ENCODE data around the gene KCP.
A peak's percentile ranks its signal among the peaks of the same experiment; 100 is the strongest.

The KCP gene

GRCh38 chr7:128833946-128834325, 76.6 kb downstream of the KCP start:
- Histone ChIP-seq H3K9ac (ENCODE audit: low read length in 5 of 5) (no peak overlapping the region), H3K27me3 (ENCODE audit: control insufficient read depth in 5 of 5, insufficient read depth in 4 of 5, low read length in 5 of 5) (peaks cover 4 to 25% (median 16%) of the 10 kb centered on the region in 5 donors), H3K4me1 (ENCODE audit: control insufficient read depth in 5 of 5, insufficient read depth in 5 of 5, low read length in 5 of 5) (peaks cover 3 to 46% (median 39%) of the 10 kb centered on the region in 5 donors)

GRCh38 chr7:128833148-128833945, 77.2 kb downstream of the KCP start:
- H3K9me3 ChIP-seq (ENCODE audit: control insufficient read depth in 5 of 5, low read length in 5 of 5) = no peaks in the 10 kb centered on the region
- peak overlapping the region in 1 of 5 donors; percentile 4 for H3K9ac ChIP-seq (ENCODE audit: low read length in 5 of 5)
- peaks cover 3 to 46% (median 42%) of the 10 kb centered on the region in 5 donors for H3K4me1 ChIP-seq (ENCODE audit: control insufficient read depth in 5 of 5, insufficient read depth in 5 of 5, low read length in 5 of 5)
- H3K4me3 ChIP-seq (ENCODE audit: low read depth in 1 of 5, low read length in 5 of 5) = peak overlapping the region in 3 of 5 donors; percentile 40 to 47 (median 46)
- peaks cover 0 to 7% (median 0%) of the 10 kb centered on the region in 5 donors for H3K36me3 ChIP-seq (ENCODE audit: control insufficient read depth in 5 of 5, insufficient read depth in 5 of 5, low read length in 5 of 5)
- H3K27ac ChIP-seq (ENCODE audit: low read depth, low read length) = peak overlapping the region; percentile 65
- peaks cover 4 to 25% (median 16%) of the 10 kb centered on the region in 5 donors for H3K27me3 ChIP-seq (ENCODE audit: control insufficient read depth in 5 of 5, insufficient read depth in 4 of 5, low read length in 5 of 5)

More at GRCh38 chr7:128833946-128834325, 76.6 kb downstream of the KCP start:
- Histone ChIP-seq H3K4me3 (ENCODE audit: low read depth in 1 of 5, low read length in 5 of 5) (peak overlapping the region in 1 of 5 donors; percentile 37), H3K36me3 (ENCODE audit: control insufficient read depth in 5 of 5, insufficient read depth in 5 of 5, low read length in 5 of 5) (peaks cover 0 to 8% (median 0%) of the 10 kb centered on the region in 5 donors), H3K9me3 (ENCODE audit: control insufficient read depth in 5 of 5, low read length in 5 of 5) (no peaks in the 10 kb centered on the region), H3K27ac (ENCODE audit: low read depth, low read length) (no peak overlapping the region)

GRCh38 chr7:128832880-128833147, 77.7 kb downstream of the KCP start:
- Histone ChIP-seq H3K9ac (ENCODE audit: low read length in 5 of 5) (peak overlapping the region in 1 of 5 donors; percentile 4), H3K4me3 (ENCODE audit: low read depth in 1 of 5, low read length in 5 of 5) (peak overlapping the region in 4 of 5 donors; percentile 7 to 47 (median 43)), H3K4me1 (ENCODE audit: control insufficient read depth in 5 of 5, insufficient read depth in 5 of 5, low read length in 5 of 5) (peaks cover 6 to 51% (median 48%) of the 10 kb centered on the region in 5 donors), H3K27me3 (ENCODE audit: control insufficient read depth in 5 of 5, insufficient read depth in 4 of 5, low read length in 5 of 5) (peaks cover 4 to 25% (median 16%) of the 10 kb centered on the region in 5 donors), H3K27ac (ENCODE audit: low read depth, low read length) (peak overlapping the region; percentile 65), H3K36me3 (ENCODE audit: control insufficient read depth in 5 of 5, insufficient read depth in 5 of 5, low read length in 5 of 5) (peaks cover 0 to 5% (median 0%) of the 10 kb centered on the region in 5 donors), H3K9me3 (ENCODE audit: control insufficient read depth in 5 of 5, low read length in 5 of 5) (no peaks in the 10 kb centered on the region)

GRCh38 chr7:128831994-128832879, 78.3 kb downstream of the KCP start:
- H3K9me3 ChIP-seq (ENCODE audit: control insufficient read depth in 5 of 5, low read length in 5 of 5) = no peaks in the 10 kb centered on the region
- peaks cover 4 to 25% (median 16%) of the 10 kb centered on the region in 5 donors for H3K27me3 ChIP-seq (ENCODE audit: control insufficient read depth in 5 of 5, insufficient read depth in 4 of 5, low read length in 5 of 5)
- peaks cover 0 to 3% (median 0%) of the 10 kb centered on the region in 5 donors for H3K36me3 ChIP-seq (ENCODE audit: control insufficient read depth in 5 of 5, insufficient read depth in 5 of 5, low read length in 5 of 5)
- peaks cover 7 to 55% (median 50%) of the 10 kb centered on the region in 5 donors for H3K4me1 ChIP-seq (ENCODE audit: control insufficient read depth in 5 of 5, insufficient read depth in 5 of 5, low read length in 5 of 5)
- peak overlapping the region; percentile 25 to 66 (median 60) for H3K4me3 ChIP-seq (ENCODE audit: low read depth in 1 of 5, low read length in 5 of 5)
- peak overlapping the region in 3 of 5 donors; percentile 4 to 26 (median 20) for H3K9ac ChIP-seq (ENCODE audit: low read length in 5 of 5)
- peak overlapping the region; percentile 65 for H3K27ac ChIP-seq (ENCODE audit: low read depth, low read length)

GRCh38 chr7:128831178-128831993, 79.1 kb downstream of the KCP start:
- Histone ChIP-seq H3K4me3 (ENCODE audit: low read depth in 1 of 5, low read length in 5 of 5) (peak overlapping the region in 4 of 5 donors; percentile 53 to 66 (median 61)), H3K27ac (ENCODE audit: low read depth, low read length) (peak overlapping the region; percentile 23), H3K9me3 (ENCODE audit: control insufficient read depth in 5 of 5, low read length in 5 of 5) (no peaks in the 10 kb centered on the region), H3K27me3 (ENCODE audit: control insufficient read depth in 5 of 5, insufficient read depth in 4 of 5, low read length in 5 of 5) (peaks cover 4 to 25% (median 16%) of the 10 kb centered on the region in 5 donors), H3K9ac (ENCODE audit: low read length in 5 of 5) (peak overlapping the region in 1 of 5 donors; percentile 16), H3K4me1 (ENCODE audit: control insufficient read depth in 5 of 5, insufficient read depth in 5 of 5, low read length in 5 of 5) (peaks cover 7 to 55% (median 50%) of the 10 kb centered on the region in 5 donors), H3K36me3 (ENCODE audit: control insufficient read depth in 5 of 5, insufficient read depth in 5 of 5, low read length in 5 of 5) (peaks cover 0 to 3% (median 0%) of the 10 kb centered on the region in 5 donors)

- Histone ChIP-seq H3K36me3 (ENCODE audit: control insufficient read depth in 5 of 5, insufficient read depth in 5 of 5, low read length in 5 of 5) (peaks cover 0 to under 1% (median 0%) of the 10 kb centered on the region in 5 donors), H3K4me3 (ENCODE audit: low read depth in 1 of 5, low read length in 5 of 5) (peak within 1 kb of the TSS; percentile 44 to 67 (median 62)), H3K9ac (ENCODE audit: low read length in 5 of 5) (peak within 1 kb of the TSS in 2 of 5 donors; percentile 8 to 64), H3K9me3 (ENCODE audit: control insufficient read depth in 5 of 5, low read length in 5 of 5) (no peaks in the 10 kb centered on the region), H3K4me1 (ENCODE audit: control insufficient read depth in 5 of 5, insufficient read depth in 5 of 5, low read length in 5 of 5) (peaks cover 7 to 55% (median 45%) of the 10 kb centered on the region in 5 donors), H3K27ac (ENCODE audit: low read depth, low read length) (peak within 1 kb of the TSS; percentile 23), H3K27me3 (ENCODE audit: control insufficient read depth in 5 of 5, insufficient read depth in 4 of 5, low read length in 5 of 5) (peaks cover 4 to 25% (median 16%) of the 10 kb centered on the region in 5 donors)
Measured at GRCh38 chr7:128830231-128831177, 80.0 kb downstream of the KCP start, which contains the start of gene FLNC. FLNC (plus strand) TSS chr7:128830406; CDS start chr7:128830638, 232 bp downstream.

- Histone ChIP-seq H3K9ac (ENCODE audit: low read length in 5 of 5) (no peak overlapping the region), H3K9me3 (ENCODE audit: control insufficient read depth in 5 of 5, low read length in 5 of 5) (no peaks in the 10 kb centered on the region), H3K4me3 (ENCODE audit: low read depth in 1 of 5, low read length in 5 of 5) (peak overlapping the region in 4 of 5 donors; percentile 39 to 66 (median 50)), H3K36me3 (ENCODE audit: control insufficient read depth in 5 of 5, insufficient read depth in 5 of 5, low read length in 5 of 5) (no peaks in the 10 kb centered on the region), H3K4me1 (ENCODE audit: control insufficient read depth in 5 of 5, insufficient read depth in 5 of 5, low read length in 5 of 5) (peaks cover 7 to 55% (median 45%) of the 10 kb centered on the region in 5 donors), H3K27ac (ENCODE audit: low read depth, low read length) (no peak overlapping the region), H3K27me3 (ENCODE audit: control insufficient read depth in 5 of 5, insufficient read depth in 4 of 5, low read length in 5 of 5) (peaks cover 4 to 25% (median 16%) of the 10 kb centered on the region in 5 donors)
Measured at GRCh38 chr7:128829391-128830166, 80.9 kb downstream of the KCP start.

Data from subcutaneous abdominal adipose tissue (tissue), 5 donors.